ENCODE data around the gene UBALD2.
A peak's percentile ranks its signal among the peaks of the same experiment; 100 is the strongest.

DNA sequence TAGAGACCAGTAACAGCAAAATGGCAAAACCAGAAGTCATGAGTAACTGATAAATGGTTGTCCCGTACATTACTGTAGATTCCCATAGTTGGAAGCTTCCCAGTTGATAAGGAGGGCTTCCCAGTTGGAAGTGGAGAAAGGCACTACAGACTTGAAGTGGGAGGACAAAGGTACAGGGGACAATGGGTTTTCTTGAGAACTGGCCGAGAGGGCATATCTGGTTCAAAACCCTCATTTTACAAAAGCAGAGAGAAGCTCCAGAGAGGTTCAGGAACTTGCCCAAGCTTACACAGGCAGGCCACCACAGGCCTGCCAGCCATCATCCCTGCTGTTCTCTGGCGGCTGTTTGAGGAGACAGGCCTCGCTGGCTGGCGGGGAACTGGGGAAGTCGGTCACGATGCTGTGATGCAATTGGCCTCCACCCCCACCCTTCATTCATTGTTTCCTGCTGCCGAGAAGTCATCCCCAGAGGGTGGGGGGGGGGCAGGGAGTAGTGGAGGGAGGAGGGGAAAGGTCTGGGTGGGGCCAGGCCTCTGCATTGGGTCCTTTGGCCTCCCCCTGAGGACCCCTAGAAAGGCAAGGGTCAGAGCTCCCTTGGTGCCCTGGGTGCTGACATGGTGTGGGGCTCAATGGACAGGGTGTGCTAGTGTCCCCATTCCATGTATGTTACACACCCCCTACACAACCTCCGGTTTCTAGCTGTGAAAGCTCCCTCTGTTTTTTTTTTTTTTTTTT lies 3.0 kb downstream of the UBALD2 start:
- TF ChIP-seq POLR2A (IDR thresholded peaks at IDR 0.05), result peak; percentile 14
- TF ChIP-seq, protein P1, sequence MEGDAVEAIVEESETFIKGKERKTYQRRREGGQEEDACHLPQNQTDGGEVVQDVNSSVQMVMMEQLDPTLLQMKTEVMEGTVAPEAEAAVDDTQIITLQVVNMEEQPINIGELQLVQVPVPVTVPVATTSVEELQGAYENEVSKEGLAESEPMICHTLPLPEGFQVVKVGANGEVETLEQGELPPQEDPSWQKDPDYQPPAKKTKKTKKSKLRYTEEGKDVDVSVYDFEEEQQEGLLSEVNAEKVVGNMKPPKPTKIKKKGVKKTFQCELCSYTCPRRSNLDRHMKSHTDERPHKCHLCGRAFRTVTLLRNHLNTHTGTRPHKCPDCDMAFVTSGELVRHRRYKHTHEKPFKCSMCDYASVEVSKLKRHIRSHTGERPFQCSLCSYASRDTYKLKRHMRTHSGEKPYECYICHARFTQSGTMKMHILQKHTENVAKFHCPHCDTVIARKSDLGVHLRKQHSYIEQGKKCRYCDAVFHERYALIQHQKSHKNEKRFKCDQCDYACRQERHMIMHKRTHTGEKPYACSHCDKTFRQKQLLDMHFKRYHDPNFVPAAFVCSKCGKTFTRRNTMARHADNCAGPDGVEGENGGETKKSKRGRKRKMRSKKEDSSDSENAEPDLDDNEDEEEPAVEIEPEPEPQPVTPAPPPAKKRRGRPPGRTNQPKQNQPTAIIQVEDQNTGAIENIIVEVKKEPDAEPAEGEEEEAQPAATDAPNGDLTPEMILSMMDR (IDR thresholded peaks at IDR 0.05), result no peak
- peak; percentile 44 to 89 (median 77) for TF ChIP-seq POLR2AphosphoS5 (IDR thresholded peaks at IDR 0.05)

All from breast epithelium (tissue), 3 donors.